Skeletal muscle tissue (tissue), 4 donors: ENCODE data around the gene CPNE8. TPM values are rescaled to one million over a fixed set of nuclear protein-coding genes. Genes with fewer than 3 reads are reported as not detected.
A peak's percentile ranks its signal among the peaks of the same experiment; 100 is the strongest.

ENCODE experiments used
- H3K27ac ChIP-seq: one replicate; pipeline ENCODE4 v1.7.0; 2013; ENCODE audit warnings: mild to moderate bottlenecking, low read depth, low read length, inconsistent platforms
- H3K27me3 ChIP-seq, 3 donors: one replicate each; pipeline ENCODE4 v1.7.0; 2013; ENCODE audit warnings: low read length in 3 of 3; ENCODE audit not compliant: control insufficient read depth in 3 of 3, insufficient read depth in 3 of 3
- H3K36me3 ChIP-seq, 3 donors: one replicate each; pipeline ENCODE4 v1.7.0; 2013; ENCODE audit warnings: low read length in 3 of 3; ENCODE audit not compliant: control insufficient read depth in 3 of 3, insufficient read depth in 3 of 3
- H3K4me1 ChIP-seq, 3 donors: one replicate each; pipeline ENCODE4 v1.7.0; 2013; ENCODE audit warnings: low read length in 3 of 3, mild to moderate bottlenecking in 3 of 3; ENCODE audit not compliant: control insufficient read depth in 3 of 3, insufficient read depth in 3 of 3
- H3K4me3 ChIP-seq, 3 donors: one replicate each; pipeline ENCODE4 v1.7.0; 2013; ENCODE audit warnings: low read length in 3 of 3
- H3K9ac ChIP-seq, 3 donors: one replicate each; pipeline ENCODE4 v1.7.0; 2013; ENCODE audit warnings: low read length in 3 of 3, mild to moderate bottlenecking in 3 of 3, moderate library complexity in 2 of 3, low read depth in 1 of 3
- H3K9me3 ChIP-seq, 3 donors: one replicate each; pipeline ENCODE4 v1.7.0; 2013; ENCODE audit warnings: low read length in 3 of 3; ENCODE audit not compliant: control insufficient read depth in 3 of 3
- total RNA-seq: library from RNA; depleted of rRNA; stranded (reverse); fragments of >200 nt; gene quantifications from one replicate; pipeline ENCODE4 v1.2.3, GENCODE V29; 2014
- donor health status: Osteomylitis.

The CPNE8 gene
- total RNA-seq: 4.7 TPM

- Histone ChIP-seq H3K4me3 (peak within 1 kb of the TSS; percentile 81 to 86 (median 85)), H3K4me1 (peaks cover 4 to 8% (median 7%) of the 10 kb centered on the region in 3 donors), H3K27ac (peak within 1 kb of the TSS; percentile 94), H3K9me3 (no peaks in the 10 kb centered on the region), H3K27me3 (peaks cover 0 to 15% (median 0%) of the 10 kb centered on the region in 3 donors), H3K36me3 (no peaks in the 10 kb centered on the region), H3K9ac (peak within 1 kb of the TSS; percentile 82 to 92 (median 82))
Measured at GRCh38 chr12:38905480-38906351, at the start of gene CPNE8. Gene CPNE8, minus strand, starts transcription at chr12:38905591. Its CDS starts 57 bp downstream, at chr12:38905534.

- no peak overlapping the region for H3K27ac ChIP-seq
- H3K9me3 ChIP-seq: no peaks in the 10 kb centered on the region
- H3K4me1 ChIP-seq: no peaks in the 10 kb centered on the region
- H3K9ac ChIP-seq: no peak overlapping the region
- no peaks in the 10 kb centered on the region for H3K27me3 ChIP-seq
- no peak overlapping the region for H3K4me3 ChIP-seq
- H3K36me3 ChIP-seq: no peaks in the 10 kb centered on the region
Measured at GRCh38 chr12:38954238-38954873, 49.0 kb upstream of the CPNE8 start.

DNA sequence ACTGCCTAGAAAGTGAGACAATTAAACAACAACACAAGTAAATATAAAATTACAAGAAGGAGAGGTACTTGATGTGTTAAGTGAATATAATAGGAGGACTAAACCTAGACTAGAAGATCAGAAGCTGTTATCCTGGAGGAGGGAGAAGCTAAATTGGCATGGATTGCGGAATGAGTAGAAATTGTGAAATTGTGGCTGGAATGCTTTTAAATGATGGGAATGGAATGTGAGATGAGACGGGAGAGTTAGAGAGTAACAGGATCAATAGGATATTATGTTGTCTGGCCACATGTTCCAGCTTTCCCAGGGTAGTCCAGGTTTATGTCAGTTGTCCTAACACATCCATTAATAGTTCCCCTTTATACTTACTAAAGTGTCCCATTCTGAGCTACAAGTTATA, 44.0 kb upstream of the CPNE8 start:
- Histone ChIP-seq H3K4me3 (no peak overlapping the region), H3K9ac (no peak overlapping the region), H3K27ac (no peak overlapping the region), H3K9me3 (no peaks in the 10 kb centered on the region), H3K36me3 (no peaks in the 10 kb centered on the region), H3K27me3 (no peaks in the 10 kb centered on the region), H3K4me1 (no peaks in the 10 kb centered on the region)

GRCh38 chr12:38934686-38935085, 29.3 kb upstream of the CPNE8 start:
- H3K9me3 ChIP-seq: no peaks in the 10 kb centered on the region
- H3K4me3 ChIP-seq: no peak overlapping the region

DNA sequence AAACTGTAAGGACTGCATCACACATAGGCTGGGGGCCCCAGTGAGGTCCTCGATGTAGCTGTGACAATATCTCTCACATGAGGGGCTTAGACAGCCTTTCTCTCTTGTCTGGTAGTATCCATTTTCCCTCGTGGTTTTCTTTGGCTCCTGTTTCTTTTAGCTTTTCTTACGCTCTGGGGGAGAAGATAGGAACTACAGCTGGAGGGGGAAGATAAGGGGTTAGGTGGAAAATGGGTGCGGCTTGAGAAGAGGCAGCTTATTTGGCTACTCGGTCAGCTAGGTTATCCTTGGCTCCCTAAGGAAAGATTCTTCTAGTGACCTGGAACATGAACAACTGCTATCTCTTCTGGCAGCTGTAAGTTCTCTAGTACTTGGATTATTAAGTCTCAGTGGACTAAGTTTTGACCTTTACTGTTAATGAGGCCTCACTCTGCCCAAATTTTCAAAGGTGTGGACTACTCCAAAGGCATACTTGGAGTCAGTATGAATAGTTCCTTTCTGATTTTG, 28.7 kb upstream of the CPNE8 start:
- Histone ChIP-seq H3K9ac (no peak overlapping the region), H3K27me3 (no peaks in the 10 kb centered on the region), H3K9me3 (no peaks in the 10 kb centered on the region), H3K4me1 (no peaks in the 10 kb centered on the region), H3K27ac (no peak overlapping the region), H3K4me3 (no peak overlapping the region), H3K36me3 (no peaks in the 10 kb centered on the region)

More at GRCh38 chr12:38934686-38935085, 29.3 kb upstream of the CPNE8 start:
- Histone ChIP-seq H3K4me1 (no peaks in the 10 kb centered on the region), H3K27ac (no peak overlapping the region), H3K27me3 (no peaks in the 10 kb centered on the region), H3K36me3 (no peaks in the 10 kb centered on the region), H3K9ac (no peak overlapping the region)

- no peak overlapping the region for H3K9ac ChIP-seq
Measured at GRCh38 chr12:38932320-38932719, 26.9 kb upstream of the CPNE8 start.

GRCh38 chr12:38931461-38931860, 26.1 kb upstream of the CPNE8 start:
- Histone ChIP-seq H3K9ac (no peak overlapping the region), H3K27ac (no peak overlapping the region), H3K36me3 (no peaks in the 10 kb centered on the region), H3K27me3 (no peaks in the 10 kb centered on the region), H3K4me1 (no peaks in the 10 kb centered on the region), H3K4me3 (no peak overlapping the region), H3K9me3 (no peaks in the 10 kb centered on the region)

More at GRCh38 chr12:38932320-38932719, 26.9 kb upstream of the CPNE8 start:
- H3K4me1 ChIP-seq: no peaks in the 10 kb centered on the region
- no peak overlapping the region for H3K27ac ChIP-seq
- H3K9me3 ChIP-seq: no peaks in the 10 kb centered on the region
- H3K27me3 ChIP-seq: no peaks in the 10 kb centered on the region
- no peaks in the 10 kb centered on the region for H3K36me3 ChIP-seq
- H3K4me3 ChIP-seq: no peak overlapping the region

- Histone ChIP-seq H3K9ac (no peak overlapping the region), H3K27ac (no peak overlapping the region), H3K27me3 (no peaks in the 10 kb centered on the region), H3K9me3 (no peaks in the 10 kb centered on the region), H3K4me3 (no peak overlapping the region), H3K36me3 (no peaks in the 10 kb centered on the region), H3K4me1 (no peaks in the 10 kb centered on the region)
Measured at GRCh38 chr12:38930990-38931389, 25.6 kb upstream of the CPNE8 start.

DNA sequence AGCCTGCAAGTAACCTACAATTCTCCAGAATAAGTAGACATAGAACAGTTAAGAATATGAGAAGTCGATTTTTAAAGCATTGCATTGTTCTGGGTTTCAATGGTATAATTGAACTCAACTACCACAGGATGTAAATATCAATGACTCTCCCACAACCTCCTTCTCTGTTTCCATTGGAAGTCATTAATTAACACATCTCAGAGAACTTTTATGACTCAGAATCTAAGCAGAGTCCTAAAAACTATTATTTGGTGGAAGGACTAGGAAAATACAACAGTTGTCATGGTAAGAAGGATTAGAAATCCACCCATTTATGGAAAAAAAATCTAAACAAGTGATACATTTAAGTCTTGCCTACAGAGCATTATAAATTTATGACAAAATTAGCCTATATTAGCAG, 21.1 kb upstream of the CPNE8 start:
- no peaks in the 10 kb centered on the region for H3K4me1 ChIP-seq
- H3K9me3 ChIP-seq: no peaks in the 10 kb centered on the region
- H3K27me3 ChIP-seq: no peaks in the 10 kb centered on the region
- H3K9ac ChIP-seq: no peak overlapping the region
- no peak overlapping the region for H3K27ac ChIP-seq
- no peak overlapping the region for H3K4me3 ChIP-seq
- no peaks in the 10 kb centered on the region for H3K36me3 ChIP-seq
